ENCODE data around the gene SPATA6.
"Not testable (repeated sequence)": the region's sequence is repeated elsewhere in the genome, so short reads cannot be mapped to it uniquely, and the experiment has no call there.

SPATA6 gene

DNA sequence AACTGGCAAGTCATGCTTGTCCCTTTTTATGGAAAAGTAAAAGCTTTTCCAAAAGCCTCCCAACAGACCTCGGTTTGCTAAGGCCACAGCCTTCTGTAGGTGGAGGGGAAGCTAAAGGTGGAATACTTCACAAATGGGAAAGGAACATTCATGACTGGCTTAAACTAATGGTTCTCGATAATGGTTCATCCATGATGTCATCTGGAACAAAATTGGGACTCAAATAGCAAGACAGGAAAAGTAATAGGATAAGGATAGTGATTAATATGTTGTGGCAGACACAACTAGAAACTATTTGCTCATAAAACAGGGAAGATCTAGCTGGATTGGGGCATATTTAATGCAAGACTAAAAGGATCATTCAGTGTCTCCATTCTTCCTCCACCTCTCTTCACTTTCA lies 16.7 kb upstream of the SPATA6 start:
- Histone ChIP-seq H3K27me3 (ENCODE audit: control insufficient read depth, insufficient read depth, low read length) (no peaks in the 10 kb centered on the region), H3K9ac (ENCODE audit: low read length) (no peak overlapping the region), H3K9me3 (ENCODE audit: control insufficient read depth, low read length) (no peaks in the 10 kb centered on the region), H3K4me3 (ENCODE audit: low read length) (no peak overlapping the region), H3K36me3 (ENCODE audit: control insufficient read depth, insufficient read depth, low read length) (no peaks in the 10 kb centered on the region), H3K4me1 (ENCODE audit: control insufficient read depth, insufficient read depth, low read length) (no peaks in the 10 kb centered on the region)

GRCh38 chr1:48480504-48480903 lies 8.5 kb upstream of the SPATA6 start:
- no peaks in the 10 kb centered on the region for H3K9me3 ChIP-seq (ENCODE audit: control insufficient read depth, low read length)
- H3K9ac ChIP-seq (ENCODE audit: low read length): no peak overlapping the region
- no peaks in the 10 kb centered on the region for H3K27me3 ChIP-seq (ENCODE audit: control insufficient read depth, insufficient read depth, low read length)
- H3K4me3 ChIP-seq (ENCODE audit: low read length): no peak overlapping the region
- H3K36me3 ChIP-seq (ENCODE audit: control insufficient read depth, insufficient read depth, low read length): no peaks in the 10 kb centered on the region
- H3K4me1 ChIP-seq (ENCODE audit: control insufficient read depth, insufficient read depth, low read length): no peaks in the 10 kb centered on the region

GRCh38 chr1:48480023-48480422 lies 8.0 kb upstream of the SPATA6 start:
- H3K36me3 ChIP-seq (ENCODE audit: control insufficient read depth, insufficient read depth, low read length); H3K9ac ChIP-seq (ENCODE audit: low read length); H3K4me1 ChIP-seq (ENCODE audit: control insufficient read depth, insufficient read depth, low read length); H3K27me3 ChIP-seq (ENCODE audit: control insufficient read depth, insufficient read depth, low read length); H3K4me3 ChIP-seq (ENCODE audit: low read length); H3K9me3 ChIP-seq (ENCODE audit: control insufficient read depth, low read length): not testable (repeated sequence)

GRCh38 chr1:48472638-48473037 lies 634 bp upstream of the SPATA6 start:
- peak overlapping the region; percentile 85 for H3K9ac ChIP-seq (ENCODE audit: low read length)
- H3K27me3 ChIP-seq (ENCODE audit: control insufficient read depth, insufficient read depth, low read length): no peaks in the 10 kb centered on the region
- H3K4me3 ChIP-seq (ENCODE audit: low read length): peak overlapping the region; percentile 9
- no peaks in the 10 kb centered on the region for H3K9me3 ChIP-seq (ENCODE audit: control insufficient read depth, low read length)
- H3K36me3 ChIP-seq (ENCODE audit: control insufficient read depth, insufficient read depth, low read length): no peaks in the 10 kb centered on the region
- peaks cover 18% of the 10 kb centered on the region for H3K4me1 ChIP-seq (ENCODE audit: control insufficient read depth, insufficient read depth, low read length)

- H3K4me3 ChIP-seq (ENCODE audit: low read length): peak overlapping the region; percentile 31
- H3K4me1 ChIP-seq (ENCODE audit: control insufficient read depth, insufficient read depth, low read length): peaks cover 18% of the 10 kb centered on the region
- no peaks in the 10 kb centered on the region for H3K36me3 ChIP-seq (ENCODE audit: control insufficient read depth, insufficient read depth, low read length)
- H3K27me3 ChIP-seq (ENCODE audit: control insufficient read depth, insufficient read depth, low read length): no peaks in the 10 kb centered on the region
- H3K9me3 ChIP-seq (ENCODE audit: control insufficient read depth, low read length): no peaks in the 10 kb centered on the region
- H3K9ac ChIP-seq (ENCODE audit: low read length): peak overlapping the region; percentile 85
These were observed 884 bp downstream of the SPATA6 start for GRCh38 chr1:48470950-48471690.

GRCh38 chr1:48470481-48470855 lies 1.5 kb downstream of the SPATA6 start:
- Histone ChIP-seq H3K4me1 (ENCODE audit: control insufficient read depth, insufficient read depth, low read length) (peaks cover 18% of the 10 kb centered on the region), H3K36me3 (ENCODE audit: control insufficient read depth, insufficient read depth, low read length) (no peaks in the 10 kb centered on the region), H3K27me3 (ENCODE audit: control insufficient read depth, insufficient read depth, low read length) (no peaks in the 10 kb centered on the region), H3K9me3 (ENCODE audit: control insufficient read depth, low read length) (no peaks in the 10 kb centered on the region), H3K9ac (ENCODE audit: low read length) (peak overlapping the region; percentile 85), H3K4me3 (ENCODE audit: low read length) (peak overlapping the region; percentile 31)

DNA sequence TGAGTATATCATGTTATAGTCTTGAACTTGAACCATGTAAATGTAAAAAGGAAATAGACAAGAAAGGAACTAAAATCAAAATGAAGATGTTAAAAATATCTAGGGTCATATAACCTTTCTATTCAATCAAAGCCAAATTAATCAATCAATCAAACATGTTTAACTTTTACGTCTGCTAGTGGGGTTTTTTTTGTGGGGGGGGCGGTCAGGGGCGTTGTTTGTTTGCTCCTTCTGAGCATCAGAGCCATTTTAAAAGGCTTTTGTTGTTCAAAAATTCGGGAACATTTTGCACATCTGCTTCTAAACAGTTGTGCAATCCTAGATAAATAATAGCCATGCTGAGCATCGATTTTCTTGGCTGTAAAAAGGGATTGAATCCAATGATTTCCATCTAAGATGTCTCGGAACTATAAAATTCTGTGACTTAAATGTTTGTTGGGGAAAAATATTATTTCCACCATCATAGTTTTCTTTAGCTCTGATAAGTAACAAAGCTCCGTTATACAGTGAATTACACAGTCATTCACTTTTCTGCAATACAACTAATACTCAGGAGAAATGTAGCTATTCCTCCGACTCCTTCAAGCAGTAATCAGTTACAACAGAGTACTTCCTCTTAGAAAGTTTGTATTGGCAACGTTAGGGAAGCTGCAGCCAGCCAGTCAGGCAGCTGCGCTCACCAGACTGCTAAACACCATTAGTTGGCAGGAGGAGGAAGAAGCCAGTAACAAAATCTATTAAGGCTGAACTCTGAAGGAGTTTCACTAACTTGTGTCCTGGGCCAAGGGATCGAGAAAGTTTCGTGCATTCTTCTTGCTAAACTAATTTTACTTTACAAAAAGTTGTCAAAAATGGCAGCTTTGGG lies 2.2 kb downstream of the SPATA6 start:
- Histone ChIP-seq H3K36me3 (ENCODE audit: control insufficient read depth, insufficient read depth, low read length) (no peaks in the 10 kb centered on the region), H3K27me3 (ENCODE audit: control insufficient read depth, insufficient read depth, low read length) (no peaks in the 10 kb centered on the region), H3K4me3 (ENCODE audit: low read length) (peak overlapping the region; percentile 31), H3K9ac (ENCODE audit: low read length) (peak overlapping the region; percentile 85), H3K4me1 (ENCODE audit: control insufficient read depth, insufficient read depth, low read length) (peaks cover 18% of the 10 kb centered on the region), H3K9me3 (ENCODE audit: control insufficient read depth, low read length) (no peaks in the 10 kb centered on the region)

- Histone ChIP-seq H3K4me1 (ENCODE audit: control insufficient read depth, insufficient read depth, low read length) (peaks cover 11% of the 10 kb centered on the region), H3K36me3 (ENCODE audit: control insufficient read depth, insufficient read depth, low read length) (no peaks in the 10 kb centered on the region), H3K9me3 (ENCODE audit: control insufficient read depth, low read length) (no peaks in the 10 kb centered on the region), H3K27me3 (ENCODE audit: control insufficient read depth, insufficient read depth, low read length) (no peaks in the 10 kb centered on the region), H3K9ac (ENCODE audit: low read length) (no peak overlapping the region), H3K4me3 (ENCODE audit: low read length) (no peak overlapping the region)
These were observed 5.4 kb downstream of the SPATA6 start for GRCh38 chr1:48466594-48466993.

GRCh38 chr1:48462716-48463302 lies 9.2 kb downstream of the SPATA6 start:
- Histone ChIP-seq H3K9me3 (ENCODE audit: control insufficient read depth, low read length) (no peaks in the 10 kb centered on the region), H3K4me1 (ENCODE audit: control insufficient read depth, insufficient read depth, low read length) (no peaks in the 10 kb centered on the region), H3K4me3 (ENCODE audit: low read length) (no peak overlapping the region), H3K36me3 (ENCODE audit: control insufficient read depth, insufficient read depth, low read length) (no peaks in the 10 kb centered on the region), H3K9ac (ENCODE audit: low read length) (no peak overlapping the region), H3K27me3 (ENCODE audit: control insufficient read depth, insufficient read depth, low read length) (no peaks in the 10 kb centered on the region)

DNA sequence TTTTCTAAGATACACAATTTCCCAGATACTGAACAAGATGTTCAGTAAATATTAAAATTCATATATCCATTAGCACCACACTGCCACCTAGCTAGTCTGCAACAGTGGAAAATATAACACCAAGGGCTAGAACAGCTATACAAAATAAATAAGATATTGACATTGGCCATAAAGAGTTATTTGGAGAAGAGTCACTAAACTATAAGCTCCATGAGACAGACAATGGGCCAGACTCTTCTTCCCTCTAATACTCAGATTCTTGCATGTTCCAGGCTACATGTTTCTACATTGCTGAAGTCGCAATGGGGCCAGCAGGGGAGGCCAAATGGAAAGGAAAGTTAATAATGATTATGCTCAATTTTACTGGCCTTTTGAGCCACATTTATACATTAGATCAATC lies 21.5 kb downstream of the SPATA6 start:
- Histone ChIP-seq H3K27me3 (ENCODE audit: control insufficient read depth, insufficient read depth, low read length) (no peaks in the 10 kb centered on the region), H3K4me1 (ENCODE audit: control insufficient read depth, insufficient read depth, low read length) (no peaks in the 10 kb centered on the region), H3K4me3 (ENCODE audit: low read length) (no peak overlapping the region), H3K9ac (ENCODE audit: low read length) (no peak overlapping the region), H3K36me3 (ENCODE audit: control insufficient read depth, insufficient read depth, low read length) (no peaks in the 10 kb centered on the region), H3K9me3 (ENCODE audit: control insufficient read depth, low read length) (no peaks in the 10 kb centered on the region)

DNA sequence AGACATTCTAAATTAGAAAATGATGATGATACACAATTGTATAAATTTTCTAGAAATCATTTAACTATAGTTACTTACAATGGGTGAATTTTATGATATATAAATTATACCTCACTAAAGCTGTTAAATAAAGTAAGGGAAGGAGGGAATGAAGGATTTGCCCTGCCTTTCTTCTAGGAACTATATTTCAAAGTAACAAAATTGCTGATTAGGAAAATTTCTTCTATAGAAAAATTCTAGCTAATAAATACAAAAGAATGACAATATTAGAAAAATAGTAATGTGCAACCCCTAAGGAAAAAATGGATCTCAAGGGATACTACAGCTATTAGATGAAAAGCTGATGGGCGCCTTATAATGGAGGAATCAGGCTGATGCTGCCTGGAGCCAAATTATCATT lies 23.1 kb downstream of the SPATA6 start:
- Histone ChIP-seq H3K4me3 (ENCODE audit: low read length) (no peak overlapping the region), H3K9me3 (ENCODE audit: control insufficient read depth, low read length) (no peaks in the 10 kb centered on the region), H3K27me3 (ENCODE audit: control insufficient read depth, insufficient read depth, low read length) (no peaks in the 10 kb centered on the region), H3K4me1 (ENCODE audit: control insufficient read depth, insufficient read depth, low read length) (no peaks in the 10 kb centered on the region), H3K36me3 (ENCODE audit: control insufficient read depth, insufficient read depth, low read length) (no peaks in the 10 kb centered on the region), H3K9ac (ENCODE audit: low read length) (no peak overlapping the region)

- not testable (repeated sequence) for H3K4me1 ChIP-seq (ENCODE audit: control insufficient read depth, insufficient read depth, low read length); H3K9me3 ChIP-seq (ENCODE audit: control insufficient read depth, low read length); H3K36me3 ChIP-seq (ENCODE audit: control insufficient read depth, insufficient read depth, low read length); H3K27me3 ChIP-seq (ENCODE audit: control insufficient read depth, insufficient read depth, low read length); H3K9ac ChIP-seq (ENCODE audit: low read length); H3K4me3 ChIP-seq (ENCODE audit: low read length)
These were observed 27.8 kb downstream of the SPATA6 start for GRCh38 chr1:48444186-48444585.

All from mucosa of stomach (tissue), 1 donor.